GM21423 (cell line): Measurements from ENCODE around the gene CCND1.

Experiments
- ATAC-seq: cut with Tn5 transposase; IDR thresholded peaks from one replicate; pipeline ENCODE4 v1.9.1; 2021; ENCODE audit warnings: mild to moderate bottlenecking, moderate library complexity; ENCODE audit not compliant: unreplicated experiment

The CCND1 gene

DNA sequence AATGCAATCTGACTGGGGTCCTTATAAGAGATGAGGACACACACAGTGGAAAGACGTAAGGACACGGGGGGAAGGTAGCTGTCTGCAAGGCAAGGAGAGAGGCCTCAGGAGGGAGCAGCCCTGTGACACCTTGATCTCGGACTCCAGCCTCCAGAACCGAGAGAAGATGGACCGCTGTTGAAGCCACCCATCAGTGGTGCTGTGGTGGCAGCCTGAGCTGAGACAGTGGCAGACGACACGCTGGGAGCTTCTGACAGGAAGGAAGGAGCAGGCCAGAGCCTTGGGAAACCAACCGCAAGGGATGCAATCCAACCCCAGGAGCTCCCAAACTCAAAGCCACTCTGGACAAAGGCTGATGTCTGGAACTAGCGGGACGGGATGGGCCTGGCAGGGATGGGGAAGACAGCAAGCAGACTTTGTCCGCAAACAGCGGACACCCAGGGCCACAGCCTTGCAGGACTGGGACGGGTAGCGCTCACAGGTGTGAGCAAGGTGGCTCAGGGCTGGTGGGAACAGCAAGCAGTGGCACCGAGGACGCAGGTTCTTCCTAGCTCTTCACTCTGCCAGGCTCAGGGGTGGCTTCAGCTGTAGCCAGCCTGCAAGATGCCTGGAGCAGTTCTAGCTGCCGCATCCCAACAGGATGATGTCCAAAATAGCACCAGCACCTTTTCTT is 23.3 kb downstream of the CCND1 start:
- ATAC-seq, result no peak

DNA sequence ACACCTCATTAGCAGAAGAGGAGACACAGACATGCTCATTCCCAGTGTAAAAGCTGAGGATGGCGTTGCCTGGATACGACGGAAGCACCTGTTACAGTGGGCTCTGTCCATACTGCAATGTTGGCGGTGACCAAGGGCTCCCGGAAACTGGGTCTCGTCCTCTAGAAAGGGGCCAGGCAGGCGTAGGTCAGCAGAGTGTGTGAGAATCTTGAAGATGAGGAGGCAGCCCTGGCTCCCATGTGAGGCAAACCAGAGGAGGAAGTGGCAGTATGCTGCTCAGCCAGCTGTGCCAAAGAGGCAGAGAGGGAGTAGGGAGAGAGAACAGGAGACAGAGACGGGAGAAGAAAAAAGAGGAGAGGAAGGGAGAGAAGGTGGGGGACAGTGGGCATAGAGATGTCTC is 23.9 kb downstream of the CCND1 start:
- no peak for ATAC-seq

DNA sequence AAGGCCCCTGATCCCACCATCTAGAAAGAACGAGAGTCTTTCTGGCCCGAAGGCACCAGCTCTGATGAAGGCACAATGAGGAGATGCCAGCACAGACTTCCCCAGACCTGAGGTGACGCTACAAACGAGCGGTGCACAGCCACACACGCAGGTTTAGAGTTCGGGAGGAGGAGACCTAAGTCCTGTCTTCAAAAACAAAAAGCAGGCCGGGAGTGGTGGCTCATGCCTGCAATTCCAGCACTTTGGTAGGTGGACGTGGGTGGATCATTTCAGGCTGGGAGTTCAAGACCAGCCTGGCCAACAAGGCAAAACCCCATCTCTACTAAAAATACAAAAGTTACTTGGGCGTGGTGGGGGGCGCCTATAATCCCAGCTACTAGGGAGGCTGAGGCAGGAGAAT is 24.7 kb downstream of the CCND1 start:
- no peak for ATAC-seq

DNA sequence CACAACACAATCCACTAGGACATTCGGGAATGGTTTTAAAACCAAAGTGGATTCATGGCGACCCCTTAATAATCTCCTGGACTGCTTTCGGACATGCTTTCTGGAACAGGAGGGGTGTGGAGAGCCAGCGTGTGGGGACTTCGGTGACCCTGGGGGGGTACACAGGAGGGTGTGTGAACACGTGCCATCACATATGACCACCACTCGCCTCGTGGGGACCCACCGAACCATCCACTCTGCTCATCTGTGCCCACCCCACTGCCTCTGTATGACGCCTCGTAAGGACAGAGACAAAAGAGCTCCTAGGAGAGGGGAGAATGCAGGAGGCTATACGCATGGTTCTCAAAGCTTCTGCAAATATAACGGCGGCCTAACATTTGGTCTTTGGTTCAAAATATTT is 25.3 kb downstream of the CCND1 start:
- no peak for ATAC-seq

DNA sequence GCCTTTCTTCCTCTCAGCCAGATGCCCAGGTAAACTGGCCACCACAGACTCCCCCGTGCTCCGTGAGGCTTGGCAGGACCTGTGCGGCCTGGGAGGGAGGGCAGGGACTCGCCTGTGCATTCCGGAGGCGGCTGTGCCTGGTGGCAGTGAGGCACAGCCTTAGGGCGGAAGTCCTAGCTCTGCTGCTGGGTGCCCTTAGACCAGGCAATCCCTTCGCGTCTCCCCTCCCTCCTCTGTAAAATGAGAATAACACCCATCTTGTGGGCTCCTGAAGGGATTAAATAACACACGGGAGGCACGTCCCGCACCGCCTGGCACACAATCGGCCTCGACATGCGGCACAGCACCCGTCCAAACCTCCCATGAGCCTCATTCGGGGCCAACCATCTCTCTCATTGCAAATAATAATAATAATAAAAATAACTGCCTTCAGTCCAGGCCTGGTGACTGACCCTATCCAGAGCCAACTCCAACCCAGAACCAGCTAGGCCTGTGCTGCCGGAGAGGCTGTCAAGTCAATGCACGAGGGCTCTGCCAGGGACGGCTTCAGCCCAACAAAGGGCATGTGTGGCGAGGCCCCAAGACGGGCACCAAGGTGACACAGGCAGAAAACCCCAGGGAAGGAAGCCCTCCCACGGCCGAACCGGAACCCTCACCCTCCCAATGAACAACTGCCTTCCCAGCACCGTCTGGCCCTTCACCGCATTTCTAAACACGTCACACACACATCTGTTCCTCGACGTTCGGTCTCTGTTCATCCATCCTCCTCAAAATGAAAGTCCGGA is 26.0 kb downstream of the CCND1 start:
- ATAC-seq, result no peak

DNA sequence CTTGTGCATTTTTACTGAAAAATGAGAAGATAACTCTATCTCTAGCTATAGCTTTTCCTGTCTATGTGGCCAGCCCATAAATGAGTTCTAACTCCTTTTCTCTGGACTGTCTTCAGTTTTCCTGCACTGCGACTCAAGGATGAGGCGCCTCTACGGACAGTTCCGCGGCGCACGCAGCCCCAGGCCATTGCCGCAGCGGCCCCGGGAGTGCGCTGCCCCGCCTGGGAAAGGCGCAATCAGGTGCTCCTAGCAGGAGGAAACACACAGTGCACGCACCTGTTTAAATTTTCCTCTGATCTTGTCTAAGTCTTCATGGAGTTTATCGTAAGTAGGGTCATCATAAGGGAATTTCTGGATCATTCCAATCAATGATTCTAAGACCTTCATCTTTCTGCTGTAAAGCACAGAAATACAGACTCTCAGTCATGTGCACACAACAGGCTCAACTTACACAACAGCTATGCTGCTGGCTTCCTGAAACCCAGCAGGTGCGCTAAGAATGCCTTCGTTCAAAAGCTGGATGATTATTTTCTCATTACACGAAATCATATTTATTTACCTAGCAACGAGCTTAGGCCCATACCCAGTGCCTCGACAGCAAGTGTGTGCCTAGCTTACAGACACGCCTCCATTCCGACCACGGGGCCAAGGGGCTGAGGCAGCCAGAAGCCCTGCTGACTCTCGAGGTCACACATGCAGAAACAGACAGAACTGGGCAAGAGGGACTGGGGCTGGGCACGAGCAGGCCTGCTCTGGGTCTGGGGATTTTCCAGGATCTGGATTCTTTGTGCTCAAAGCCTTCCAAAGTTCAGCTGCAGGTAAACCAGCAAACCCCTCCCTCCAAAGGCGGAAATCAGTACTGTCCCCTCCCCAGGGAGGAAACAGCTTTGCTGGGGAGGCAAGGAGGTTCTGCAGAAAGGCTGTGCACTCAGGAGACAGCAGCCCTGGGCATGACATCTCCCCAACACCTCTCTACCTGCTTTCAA is 27.0 kb downstream of the CCND1 start:
- no peak for ATAC-seq

DNA sequence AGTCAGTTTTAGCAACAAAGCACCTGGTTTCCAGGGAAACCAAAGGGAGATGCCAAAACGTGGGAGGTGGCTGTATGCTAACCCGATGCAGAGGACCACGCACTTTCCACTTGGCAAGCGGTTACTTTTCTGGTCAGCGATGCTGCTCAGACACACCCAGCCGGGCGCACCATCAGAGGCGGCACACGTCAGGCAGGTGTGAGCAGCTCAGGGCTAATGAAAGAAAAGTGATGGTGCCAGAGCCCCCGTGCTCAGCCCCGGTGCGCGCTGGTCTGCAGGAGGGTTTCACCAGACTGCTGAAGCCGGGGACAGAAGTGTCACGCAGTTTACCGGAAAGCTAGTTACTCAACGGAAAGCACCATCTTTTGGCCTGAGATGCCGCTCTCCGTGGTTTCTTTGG is 28.5 kb downstream of the CCND1 start:
- ATAC-seq, result no peak

DNA sequence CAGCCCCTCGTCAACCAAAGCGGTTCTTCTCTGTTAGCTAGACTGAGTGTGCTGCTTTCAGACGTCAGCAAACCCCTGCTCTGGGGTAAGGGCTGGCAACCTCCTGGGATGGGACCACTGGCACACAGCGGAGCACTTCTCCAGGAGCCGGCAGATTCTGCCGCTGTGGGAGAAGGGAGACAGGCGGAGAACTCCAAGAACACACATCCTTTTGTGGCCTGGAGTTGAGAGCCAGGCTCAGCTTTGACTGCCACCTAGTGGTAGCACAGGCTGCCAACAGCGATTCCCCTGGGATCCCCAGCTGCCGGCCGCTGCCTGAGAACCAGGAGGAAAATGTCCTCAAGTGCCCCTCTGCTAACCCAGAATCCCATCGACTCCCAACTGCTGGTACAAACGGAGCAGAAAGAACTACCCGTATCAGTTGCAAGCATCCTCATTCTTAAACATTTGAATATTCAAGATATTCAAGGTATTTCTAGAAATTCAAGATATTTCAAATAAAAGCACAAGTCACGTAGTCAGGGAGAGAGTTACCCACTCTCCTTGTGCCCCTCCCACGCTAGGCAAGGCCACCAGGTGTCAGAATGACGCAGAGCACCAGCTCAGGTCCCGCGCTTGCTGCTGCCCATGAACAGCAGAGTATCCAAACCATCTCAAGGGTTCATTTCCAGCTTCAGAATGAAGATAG is 29.3 kb downstream of the CCND1 start:
- no peak for ATAC-seq

DNA sequence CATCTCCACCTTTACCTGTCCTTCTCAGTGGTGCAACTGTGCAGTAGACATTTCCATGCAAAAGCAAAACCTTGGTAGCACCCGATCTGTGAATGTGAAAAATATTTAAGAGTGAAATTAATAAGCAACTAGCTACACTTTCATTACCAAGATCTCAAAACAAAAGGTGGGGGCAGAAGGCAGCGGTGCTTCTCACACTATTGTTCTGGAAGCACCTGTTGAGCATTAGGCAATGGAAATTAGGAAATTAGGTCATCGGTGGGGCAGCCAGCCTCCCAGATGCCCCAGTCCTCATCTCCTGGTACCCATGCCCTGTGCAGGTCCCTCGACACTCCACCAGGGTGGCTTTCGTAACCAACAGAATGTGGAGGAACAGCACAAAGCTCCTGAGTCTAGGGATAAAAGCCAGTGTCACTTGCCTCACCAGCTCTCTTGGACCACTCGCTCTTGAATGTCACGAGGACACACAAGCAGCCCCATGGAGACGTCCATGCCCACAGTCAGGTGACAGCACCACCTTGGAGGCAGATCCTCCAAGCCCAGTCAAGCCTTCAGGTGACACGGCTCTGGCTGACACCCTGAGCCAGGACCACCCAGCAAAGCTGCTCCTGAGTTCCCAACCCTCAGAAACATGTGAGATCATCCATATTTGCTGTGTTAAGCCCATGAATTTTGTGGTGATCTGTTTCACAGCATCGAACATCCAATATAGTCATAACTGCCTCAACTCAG is 30.9 kb downstream of the CCND1 start:
- no peak for ATAC-seq

DNA sequence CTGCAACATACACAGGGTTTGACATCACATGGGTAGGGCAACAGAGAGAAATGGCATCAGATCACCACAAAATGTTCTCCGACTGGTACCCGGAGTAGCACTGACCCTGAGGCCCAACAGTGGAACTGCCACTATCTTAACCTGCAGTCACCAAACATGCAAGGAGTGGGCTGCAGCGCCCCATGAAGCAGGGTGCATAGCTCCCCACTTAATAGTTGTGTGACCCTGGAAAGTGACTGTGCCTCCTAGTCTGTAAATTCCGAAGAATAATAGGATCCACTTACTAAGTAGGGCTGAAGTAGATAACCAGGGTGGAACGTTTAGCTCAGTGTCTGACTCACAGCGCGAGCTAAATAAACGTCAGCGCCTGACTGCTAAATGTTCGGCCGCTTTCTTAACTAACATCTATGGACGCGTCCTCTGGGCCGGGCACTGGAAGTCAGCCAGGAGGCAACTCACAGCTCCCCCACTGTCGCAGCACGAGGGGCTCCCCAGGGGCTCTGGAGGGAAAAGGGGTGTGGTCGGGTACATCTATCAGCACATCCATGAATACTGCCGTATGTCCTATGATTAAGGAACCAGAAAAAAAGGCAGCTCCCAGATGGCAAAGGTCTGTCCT is 33.4 kb downstream of the CCND1 start:
- ATAC-seq, result no peak

DNA sequence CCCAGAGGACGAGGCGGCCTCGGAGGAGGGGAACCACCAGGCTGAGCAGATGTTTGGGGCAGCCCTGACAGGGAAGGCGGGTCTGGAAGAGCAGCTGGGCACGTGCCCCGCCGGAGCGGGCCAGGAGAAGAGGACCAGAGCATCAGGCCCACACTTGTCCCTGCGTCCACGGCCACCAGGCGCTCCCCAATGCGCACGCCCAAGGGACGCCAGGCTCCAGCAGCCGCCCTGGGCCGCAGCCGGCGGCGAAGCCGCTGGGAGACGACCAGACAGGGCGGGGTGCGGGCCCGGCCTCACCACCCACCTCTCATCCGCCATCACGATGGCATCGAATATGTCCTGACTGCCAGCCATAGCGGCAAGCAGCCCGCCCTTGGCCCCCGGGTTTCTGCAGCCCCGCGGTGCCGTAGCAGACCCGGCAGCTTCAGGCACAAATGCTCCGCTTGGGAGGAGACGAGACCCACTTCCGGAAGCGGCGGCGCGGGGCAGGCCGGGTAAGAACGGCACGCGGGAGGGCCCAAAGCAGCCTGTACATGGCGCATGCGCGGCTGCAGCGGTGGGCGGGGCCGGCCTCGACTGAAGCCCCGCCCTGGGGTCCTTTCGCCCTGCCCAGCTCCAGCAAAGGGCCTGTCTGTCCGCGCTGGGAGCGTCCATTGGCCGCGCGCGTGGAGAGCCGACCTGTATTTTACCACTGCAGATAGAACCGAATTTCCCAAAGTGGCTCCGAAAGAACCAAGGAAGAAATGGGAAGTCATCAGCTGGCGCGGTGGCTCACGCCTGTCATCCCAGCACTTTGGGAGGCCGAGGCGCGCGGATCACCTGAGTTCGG is 34.1 kb downstream of the CCND1 start, which contains the start of gene LTO1:
TSS of gene LTO1 (minus strand) at position 468 of the 829 bp plus-strand sequence. CDS start at position 354, 114 bp downstream.
- ATAC-seq, result peak; percentile 74

DNA sequence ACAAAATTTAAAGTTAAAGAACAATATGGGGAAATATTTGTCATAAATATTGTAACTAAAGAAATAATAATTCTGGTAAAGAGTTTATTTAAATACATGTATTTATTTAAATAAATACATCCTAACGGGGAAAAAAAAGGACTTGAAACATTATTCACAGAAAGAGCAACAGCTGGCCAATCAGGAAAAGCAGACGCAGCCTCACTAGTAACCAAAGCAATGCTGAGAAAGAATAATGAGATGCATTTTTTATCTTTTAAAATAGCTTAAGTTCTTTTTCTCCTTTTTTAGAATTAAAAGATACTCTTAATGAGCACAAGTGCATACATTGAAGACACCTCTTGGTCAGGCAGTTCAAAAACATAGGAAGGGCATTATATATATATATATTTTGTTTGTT is 36.8 kb downstream of the CCND1 start:
- no peak for ATAC-seq

DNA sequence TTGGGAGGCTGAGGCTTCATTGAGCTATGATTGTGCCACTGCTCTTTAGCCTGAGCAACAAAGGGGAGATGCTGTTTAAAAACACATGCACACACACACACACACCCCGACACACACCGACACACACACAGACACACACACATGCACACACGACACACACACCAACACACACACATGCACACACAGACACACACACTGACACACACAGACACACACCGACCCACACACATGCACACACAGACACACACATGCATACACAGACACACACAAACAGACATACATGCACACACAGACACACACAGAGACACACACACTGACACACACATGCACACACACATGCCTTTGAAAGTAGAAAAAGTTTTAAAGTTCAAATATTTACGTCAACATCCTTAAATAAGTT is 39.7 kb downstream of the CCND1 start:
- no peak for ATAC-seq

DNA sequence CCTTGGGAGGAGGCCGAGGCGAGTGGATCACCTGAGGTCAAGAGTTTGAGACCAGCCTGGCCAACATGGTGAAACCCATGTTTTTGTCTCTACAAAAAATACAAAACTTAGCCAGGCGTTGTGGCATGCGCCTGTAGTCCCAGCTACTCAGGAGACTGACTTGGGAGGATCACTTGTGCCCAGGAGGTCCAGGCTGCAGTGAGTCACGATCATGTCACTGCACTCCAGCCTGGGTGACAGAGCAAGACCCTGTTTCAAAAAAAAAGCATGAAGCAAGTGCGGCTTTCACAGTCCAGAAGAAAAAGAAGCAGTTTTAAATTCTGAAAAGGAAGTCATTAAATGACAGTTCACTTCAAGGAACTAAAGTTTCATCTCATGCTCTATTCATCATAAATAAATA is 41.3 kb downstream of the CCND1 start:
- no peak for ATAC-seq

DNA sequence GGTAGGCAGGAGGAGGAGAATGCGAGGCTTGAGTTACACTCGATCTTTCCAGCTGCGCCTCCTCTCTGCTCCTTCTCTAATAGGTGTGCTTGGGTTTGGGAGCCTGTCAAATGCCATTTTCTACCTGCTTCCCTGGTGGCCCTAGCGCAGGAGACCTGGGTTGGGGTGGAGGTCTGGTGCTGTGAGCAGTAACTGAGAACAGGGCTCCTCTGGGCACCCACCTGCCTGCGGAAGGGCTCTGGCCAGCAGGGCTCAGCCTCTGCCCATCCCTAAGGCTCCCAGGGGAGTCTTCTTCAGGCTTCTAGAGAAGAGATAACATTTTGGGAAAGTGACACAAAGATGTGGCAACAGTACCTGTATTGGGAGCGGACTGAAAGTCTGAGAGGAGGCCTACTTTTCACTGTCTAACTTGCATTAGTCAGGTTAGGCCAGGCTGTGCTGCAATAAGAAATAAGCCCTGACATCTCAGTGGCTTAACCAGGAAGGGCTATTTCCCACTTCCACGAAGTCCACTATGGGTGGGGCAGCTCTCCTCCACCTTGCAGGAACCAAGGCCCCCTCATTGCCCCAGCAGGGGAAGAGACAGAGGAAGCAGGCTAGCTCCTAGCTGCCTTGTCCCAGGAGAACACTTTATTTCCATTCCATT is 41.8 kb downstream of the CCND1 start:
- no peak for ATAC-seq

DNA sequence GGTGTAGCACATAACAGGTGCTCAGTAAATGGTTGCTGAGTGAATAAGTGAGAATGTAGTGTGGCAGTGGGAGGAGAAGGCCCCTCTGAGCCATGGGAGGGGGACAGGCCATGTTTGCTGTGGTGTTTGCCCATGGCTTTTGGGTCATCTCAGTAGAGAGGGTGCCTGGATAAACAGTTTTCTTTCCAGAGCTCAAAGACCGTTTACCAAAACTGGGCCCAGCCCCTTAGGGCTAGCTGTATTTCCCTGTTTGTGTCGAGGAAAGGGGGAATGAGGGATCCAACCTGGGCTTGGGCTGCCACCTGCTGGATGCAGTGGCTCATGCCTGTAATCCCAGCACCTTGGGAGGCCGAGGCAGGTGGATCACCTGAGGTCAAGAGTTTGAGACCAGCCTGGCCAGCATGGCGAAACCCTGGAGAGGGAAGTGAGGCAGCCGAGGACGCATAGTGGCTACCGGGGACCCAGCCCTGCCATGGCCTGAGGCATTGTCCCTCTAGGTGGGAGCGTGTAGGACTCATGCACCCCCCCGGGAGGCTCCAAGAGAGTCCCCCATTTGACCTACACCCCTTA is 42.9 kb downstream of the CCND1 start:
- ATAC-seq, result no peak

DNA sequence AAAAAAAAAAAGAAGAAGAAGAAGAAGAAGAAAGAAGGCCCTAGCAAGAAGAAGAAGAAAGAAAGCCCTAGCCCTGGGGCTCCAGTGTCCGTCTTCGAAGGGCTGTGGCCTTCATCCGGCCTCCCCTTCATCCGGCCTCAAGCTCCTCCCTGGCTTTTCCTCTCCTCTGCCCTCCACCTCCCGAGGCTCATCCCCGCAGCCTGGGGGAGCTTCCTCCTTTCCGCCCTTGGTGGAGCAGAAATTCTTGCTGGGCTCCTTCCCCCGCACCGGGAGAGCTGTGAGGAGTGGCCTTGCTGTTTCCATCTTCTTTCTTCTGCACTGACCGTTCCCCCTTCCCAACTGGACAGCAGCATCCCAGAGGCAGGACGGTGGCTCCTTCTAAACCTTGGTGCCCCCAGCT is 43.7 kb downstream of the CCND1 start:
- ATAC-seq, result no peak

DNA sequence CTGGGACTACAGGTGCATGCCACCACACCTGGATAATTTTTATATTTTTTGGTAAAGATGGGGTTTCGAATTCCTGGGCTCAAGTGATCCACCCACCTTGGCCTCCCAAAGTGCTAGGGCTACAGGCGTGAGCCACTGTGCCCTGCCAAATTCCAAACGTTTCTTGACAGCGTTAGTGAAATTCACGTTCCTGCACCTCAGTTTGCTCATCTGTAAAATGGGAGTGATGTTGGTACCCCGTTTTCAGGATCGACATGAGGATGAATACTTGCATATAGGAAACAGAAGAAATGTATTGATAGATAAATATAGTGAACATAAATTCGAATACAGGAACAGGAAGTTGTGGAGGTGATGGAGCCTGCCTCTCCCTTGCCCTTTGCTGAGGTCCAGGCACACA is 44.4 kb downstream of the CCND1 start:
- ATAC-seq, result no peak
